ENCODE results near the gene NOL4L.

NOL4L gene

GRCh38 chr20:32539026-32539816, 45.9 kb downstream of the NOL4L start:
- DNase-seq = no peak

GRCh38 chr20:32538526-32538939, 46.6 kb downstream of the NOL4L start:
- no peak for DNase-seq

GRCh38 chr20:32537657-32538525, 47.2 kb downstream of the NOL4L start:
- no peak for DNase-seq

- DNase-seq = peak; percentile 96
Observed at GRCh38 chr20:32536851-32537656, 48.1 kb downstream of the NOL4L start.

GRCh38 chr20:32535953-32536823, 48.9 kb downstream of the NOL4L start:
- DNase-seq = peak; percentile 97

GRCh38 chr20:32535316-32535952, 49.7 kb downstream of the NOL4L start:
- DNase-seq = peak; percentile 43

GRCh38 chr20:32534661-32535240, 50.4 kb downstream of the NOL4L start:
- DNase-seq = no peak

GRCh38 chr20:32533732-32534131, 51.4 kb downstream of the NOL4L start:
- DNase-seq = no peak

GRCh38 chr20:32532246-32532645, 52.9 kb downstream of the NOL4L start:
- no peak for DNase-seq

- no peak for DNase-seq
Observed at GRCh38 chr20:32528905-32529670, 56.0 kb downstream of the NOL4L start.

- DNase-seq = no peak
Observed at GRCh38 chr20:32528171-32528891, 56.8 kb downstream of the NOL4L start.

- no peak for DNase-seq
Observed at GRCh38 chr20:32527447-32528055, 57.6 kb downstream of the NOL4L start.

- DNase-seq = no peak
Observed at GRCh38 chr20:32527052-32527446, 58.1 kb downstream of the NOL4L start.

- DNase-seq = no peak
Observed at GRCh38 chr20:32526541-32526940, 58.6 kb downstream of the NOL4L start.

- DNase-seq = no peak
Observed at GRCh38 chr20:32526125-32526524, 59.0 kb downstream of the NOL4L start.

GRCh38 chr20:32524829-32525501, 60.2 kb downstream of the NOL4L start:
- peak; percentile 30 for DNase-seq

GRCh38 chr20:32523613-32524213, 61.4 kb downstream of the NOL4L start:
- no peak for DNase-seq
